ENCODE measurements around the gene TRMT11.

TRMT11 gene

DNA sequence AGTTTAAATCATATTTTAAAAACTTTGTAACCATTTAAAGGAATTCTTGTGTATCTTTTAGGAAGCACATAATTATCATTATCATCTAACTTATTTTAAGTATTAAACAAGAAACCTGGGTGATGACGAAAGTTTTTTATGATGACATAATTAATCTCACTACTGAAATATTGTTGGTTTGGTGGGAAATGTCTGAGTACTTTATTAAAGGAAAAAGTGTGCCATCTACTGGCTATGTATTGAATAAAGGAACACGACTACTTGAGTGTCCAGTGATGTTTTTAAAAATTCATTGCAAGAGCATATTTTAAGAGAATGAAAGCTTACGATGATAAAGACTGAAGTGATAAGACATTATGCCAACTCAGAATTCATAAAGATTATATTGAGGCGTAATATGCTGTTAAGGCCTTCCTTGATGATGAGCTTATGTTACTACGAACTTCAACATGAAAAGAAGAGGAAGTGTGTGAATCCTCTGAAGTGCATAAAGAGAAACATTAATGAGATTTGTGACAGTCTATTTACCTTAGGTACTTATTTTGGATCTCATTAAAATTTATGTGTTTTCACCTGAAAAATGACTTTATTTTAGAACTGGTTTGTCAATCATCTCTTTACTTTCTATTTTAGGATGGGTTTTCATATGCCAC lies 12.0 kb upstream of the TRMT11 start:
- TF ChIP-seq RAD21 (IDR thresholded peaks at IDR 0.05; ENCODE audit: low read depth): peak; percentile 50
- TF ChIP-seq CREB1 (IDR thresholded peaks at IDR 0.05; ENCODE audit: low read depth): no peak

DNA sequence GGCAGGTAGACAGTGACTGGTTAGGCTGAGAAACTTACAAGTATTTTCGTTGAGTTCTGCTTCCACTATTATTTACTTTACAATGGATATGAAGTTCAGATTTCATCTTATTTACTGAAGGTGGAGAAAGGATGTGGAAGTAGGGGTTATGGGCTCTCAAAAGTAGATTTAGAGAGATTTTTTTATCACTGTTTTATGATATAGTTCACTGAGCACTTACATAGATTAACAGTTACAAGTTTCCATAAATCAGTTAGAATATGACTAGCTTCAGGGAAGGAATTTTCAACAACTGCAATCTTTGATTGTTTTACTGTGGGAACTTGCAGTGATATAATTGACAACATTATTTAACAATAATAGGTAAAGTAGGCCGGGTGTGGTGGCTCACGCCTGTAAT lies 7.2 kb upstream of the TRMT11 start:
- TF ChIP-seq TCF12 (IDR thresholded peaks at IDR 0.05; ENCODE audit: low read depth) (no peak), YY1 (IDR thresholded peaks at IDR 0.05; ENCODE audit: low read depth) (no peak), RAD21 (IDR thresholded peaks at IDR 0.05; ENCODE audit: low read depth) (no peak), EP300 (IDR thresholded peaks at IDR 0.05; ENCODE audit: borderline replicate concordance) (no peak), EGR1 (IDR thresholded peaks at IDR 0.05) (no peak), ZBTB7A (IDR thresholded peaks at IDR 0.05; ENCODE audit: low read depth) (no peak), FOXM1 (IDR thresholded peaks at IDR 0.05; ENCODE audit: borderline replicate concordance, low read depth) (no peak), TEAD4 (IDR thresholded peaks at IDR 0.05) (no peak), CREB1 (IDR thresholded peaks at IDR 0.05; ENCODE audit: low read depth) (no peak), CEBPB (IDR thresholded peaks at IDR 0.05) (no peak), TAF1 (IDR thresholded peaks at IDR 0.05; ENCODE audit: low read depth) (no peak), NFIC (IDR thresholded peaks at IDR 0.05) (no peak)
- TF ChIP-seq, protein P1, sequence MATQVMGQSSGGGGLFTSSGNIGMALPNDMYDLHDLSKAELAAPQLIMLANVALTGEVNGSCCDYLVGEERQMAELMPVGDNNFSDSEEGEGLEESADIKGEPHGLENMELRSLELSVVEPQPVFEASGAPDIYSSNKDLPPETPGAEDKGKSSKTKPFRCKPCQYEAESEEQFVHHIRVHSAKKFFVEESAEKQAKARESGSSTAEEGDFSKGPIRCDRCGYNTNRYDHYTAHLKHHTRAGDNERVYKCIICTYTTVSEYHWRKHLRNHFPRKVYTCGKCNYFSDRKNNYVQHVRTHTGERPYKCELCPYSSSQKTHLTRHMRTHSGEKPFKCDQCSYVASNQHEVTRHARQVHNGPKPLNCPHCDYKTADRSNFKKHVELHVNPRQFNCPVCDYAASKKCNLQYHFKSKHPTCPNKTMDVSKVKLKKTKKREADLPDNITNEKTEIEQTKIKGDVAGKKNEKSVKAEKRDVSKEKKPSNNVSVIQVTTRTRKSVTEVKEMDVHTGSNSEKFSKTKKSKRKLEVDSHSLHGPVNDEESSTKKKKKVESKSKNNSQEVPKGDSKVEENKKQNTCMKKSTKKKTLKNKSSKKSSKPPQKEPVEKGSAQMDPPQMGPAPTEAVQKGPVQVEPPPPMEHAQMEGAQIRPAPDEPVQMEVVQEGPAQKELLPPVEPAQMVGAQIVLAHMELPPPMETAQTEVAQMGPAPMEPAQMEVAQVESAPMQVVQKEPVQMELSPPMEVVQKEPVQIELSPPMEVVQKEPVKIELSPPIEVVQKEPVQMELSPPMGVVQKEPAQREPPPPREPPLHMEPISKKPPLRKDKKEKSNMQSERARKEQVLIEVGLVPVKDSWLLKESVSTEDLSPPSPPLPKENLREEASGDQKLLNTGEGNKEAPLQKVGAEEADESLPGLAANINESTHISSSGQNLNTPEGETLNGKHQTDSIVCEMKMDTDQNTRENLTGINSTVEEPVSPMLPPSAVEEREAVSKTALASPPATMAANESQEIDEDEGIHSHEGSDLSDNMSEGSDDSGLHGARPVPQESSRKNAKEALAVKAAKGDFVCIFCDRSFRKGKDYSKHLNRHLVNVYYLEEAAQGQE (IDR thresholded peaks at IDR 0.05; ENCODE audit: low read depth): no peak
- TF ChIP-seq, protein P2, sequence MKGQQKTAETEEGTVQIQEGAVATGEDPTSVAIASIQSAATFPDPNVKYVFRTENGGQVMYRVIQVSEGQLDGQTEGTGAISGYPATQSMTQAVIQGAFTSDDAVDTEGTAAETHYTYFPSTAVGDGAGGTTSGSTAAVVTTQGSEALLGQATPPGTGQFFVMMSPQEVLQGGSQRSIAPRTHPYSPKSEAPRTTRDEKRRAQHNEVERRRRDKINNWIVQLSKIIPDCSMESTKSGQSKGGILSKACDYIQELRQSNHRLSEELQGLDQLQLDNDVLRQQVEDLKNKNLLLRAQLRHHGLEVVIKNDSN (IDR thresholded peaks at IDR 0.05): no peak
- TF ChIP-seq, protein P3, sequence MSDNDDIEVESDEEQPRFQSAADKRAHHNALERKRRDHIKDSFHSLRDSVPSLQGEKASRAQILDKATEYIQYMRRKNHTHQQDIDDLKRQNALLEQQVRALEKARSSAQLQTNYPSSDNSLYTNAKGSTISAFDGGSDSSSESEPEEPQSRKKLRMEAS (IDR thresholded peaks at IDR 0.05): no peak

DNA sequence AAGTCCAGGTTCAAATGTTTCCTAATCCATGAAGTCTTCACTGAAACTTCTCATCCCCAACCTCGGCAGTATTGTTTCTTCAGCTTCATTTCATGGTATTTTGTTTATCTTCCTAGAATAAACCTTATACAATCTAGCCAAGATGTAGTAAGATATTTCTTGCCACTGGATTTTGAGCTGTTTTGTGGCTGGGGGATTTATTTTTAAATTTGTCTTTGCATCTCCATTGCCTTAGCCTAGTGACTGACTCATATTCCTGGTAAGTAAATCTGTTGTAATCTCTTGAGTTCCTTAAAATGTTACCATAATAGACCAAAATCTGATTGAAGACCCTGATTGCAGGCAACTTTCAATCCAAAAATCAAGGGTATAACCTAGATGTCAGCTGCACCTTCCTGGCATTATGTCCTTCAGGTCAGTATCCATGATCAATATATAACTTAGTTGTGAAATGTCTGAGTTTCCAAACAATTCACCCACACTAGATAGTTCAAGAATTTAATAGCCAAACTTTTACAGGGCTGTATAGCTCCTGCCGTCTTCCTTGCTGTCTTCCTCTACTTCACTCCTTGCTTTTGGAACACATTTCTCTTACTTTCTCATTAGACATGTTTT lies 4.7 kb upstream of the TRMT11 start:
- TF ChIP-seq TAF1 (IDR thresholded peaks at IDR 0.05; ENCODE audit: low read depth) (no peak), EP300 (IDR thresholded peaks at IDR 0.05; ENCODE audit: borderline replicate concordance) (no peak), FOXM1 (IDR thresholded peaks at IDR 0.05; ENCODE audit: borderline replicate concordance, low read depth) (no peak), ZBTB7A (IDR thresholded peaks at IDR 0.05; ENCODE audit: low read depth) (no peak), RAD21 (IDR thresholded peaks at IDR 0.05; ENCODE audit: low read depth) (no peak), CREB1 (IDR thresholded peaks at IDR 0.05; ENCODE audit: low read depth) (no peak), TCF12 (IDR thresholded peaks at IDR 0.05; ENCODE audit: low read depth) (no peak), YY1 (IDR thresholded peaks at IDR 0.05; ENCODE audit: low read depth) (no peak), TEAD4 (IDR thresholded peaks at IDR 0.05) (no peak), CEBPB (IDR thresholded peaks at IDR 0.05) (no peak)
- TF ChIP-seq, protein P2 (IDR thresholded peaks at IDR 0.05): no peak
- TF ChIP-seq, protein P1 (IDR thresholded peaks at IDR 0.05; ENCODE audit: low read depth): no peak
- TF ChIP-seq, protein P3 (IDR thresholded peaks at IDR 0.05): no peak

DNA sequence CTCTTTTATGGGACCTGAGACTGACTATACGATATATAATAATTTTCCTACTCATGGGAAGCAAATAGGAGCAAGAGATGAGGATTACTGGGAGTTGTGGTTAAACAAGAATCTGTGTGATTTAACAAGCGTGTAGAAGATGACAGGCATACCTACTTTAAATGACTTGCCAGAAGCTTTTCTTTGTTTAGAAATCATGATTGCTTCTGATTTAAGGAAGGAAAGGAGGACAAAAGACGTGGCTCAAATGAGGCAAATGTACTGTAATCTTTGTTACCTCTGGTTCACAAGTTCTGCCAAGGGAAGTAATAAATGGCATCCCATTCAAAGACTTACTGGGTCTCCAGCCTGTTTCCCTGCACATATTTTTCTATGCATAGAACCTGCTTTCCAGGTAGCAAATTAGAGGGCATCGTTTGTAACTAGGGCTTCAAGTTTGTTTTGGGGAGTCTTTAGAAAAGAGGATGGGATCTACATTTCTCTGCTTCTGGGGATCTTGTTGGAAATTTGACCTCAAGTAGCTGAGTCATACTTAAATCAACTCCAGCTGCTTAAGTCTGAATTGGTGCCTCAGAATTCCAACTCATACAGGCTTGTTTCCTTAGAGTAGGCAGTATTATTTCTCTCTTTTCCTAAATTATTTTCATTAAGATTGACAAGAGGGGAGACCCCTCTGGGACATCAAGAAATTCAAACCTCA lies 2.9 kb upstream of the TRMT11 start:
- TF ChIP-seq TAF1 (IDR thresholded peaks at IDR 0.05; ENCODE audit: low read depth) (no peak), RAD21 (IDR thresholded peaks at IDR 0.05; ENCODE audit: low read depth) (no peak), CREB1 (IDR thresholded peaks at IDR 0.05; ENCODE audit: low read depth) (no peak), ZBTB7A (IDR thresholded peaks at IDR 0.05; ENCODE audit: low read depth) (no peak), CEBPB (IDR thresholded peaks at IDR 0.05) (no peak), EGR1 (IDR thresholded peaks at IDR 0.05) (no peak), FOXM1 (IDR thresholded peaks at IDR 0.05; ENCODE audit: borderline replicate concordance, low read depth) (no peak), TEAD4 (IDR thresholded peaks at IDR 0.05) (no peak)
- TF ChIP-seq, protein P2 (IDR thresholded peaks at IDR 0.05): no peak
- TF ChIP-seq, protein P3 (IDR thresholded peaks at IDR 0.05): no peak
- TF ChIP-seq, protein P1 (IDR thresholded peaks at IDR 0.05; ENCODE audit: low read depth): no peak

Measured in Ishikawa (cell line).